ENCODE results near the gene TCEAL9.

TCEAL9 gene

DNA sequence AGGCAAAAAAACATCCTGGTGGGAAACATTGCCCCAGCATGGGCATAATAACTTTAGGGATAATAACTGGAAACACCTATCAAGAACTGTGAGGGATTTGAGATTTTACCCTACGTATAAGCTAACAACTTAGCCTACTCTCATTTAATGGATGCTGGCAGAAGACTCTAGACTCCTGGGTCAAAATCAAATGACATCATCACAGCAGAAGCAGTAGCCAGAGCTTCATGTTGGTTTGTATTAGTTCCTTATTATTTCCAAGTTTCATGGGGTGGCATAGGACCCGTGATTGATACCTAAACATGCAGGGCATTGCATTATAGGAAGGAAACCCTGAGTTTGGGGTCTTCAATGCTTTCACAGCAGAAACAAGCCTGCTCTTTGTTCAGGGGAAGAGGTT lies 4.6 kb downstream of the TCEAL9 start:
- no peak overlapping the region; the same call in 1 of the 2 replicates for H3K27ac ChIP-seq
- no peak for TF ChIP-seq CTCF (conservative IDR thresholded peaks at IDR 0.05)

GRCh38 chrX:103361798-103362197 lies 5.5 kb downstream of the TCEAL9 start:
- TF ChIP-seq CTCF (conservative IDR thresholded peaks at IDR 0.05), result no peak
- no peak overlapping the region; the same call in 1 of the 2 replicates for H3K27ac ChIP-seq

DNA sequence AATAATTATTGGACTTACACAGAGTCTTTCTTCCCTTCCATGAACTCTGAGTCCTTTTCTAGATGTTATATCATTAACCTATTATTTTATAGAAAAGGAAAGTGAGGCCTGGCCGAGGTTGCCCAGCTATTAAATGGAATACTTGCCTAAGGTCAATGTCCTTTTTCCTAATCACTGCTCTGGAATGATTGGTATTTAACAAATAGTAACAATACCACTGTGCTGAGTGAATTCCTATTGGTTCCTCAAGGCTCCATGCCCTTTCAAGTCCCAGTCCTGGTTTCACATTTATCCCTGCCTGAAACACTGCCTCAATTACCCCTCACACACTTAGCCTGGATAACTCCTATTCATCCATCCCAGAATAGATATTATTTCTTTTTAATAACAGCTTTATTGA lies 6.2 kb downstream of the TCEAL9 start:
- TF ChIP-seq CTCF (conservative IDR thresholded peaks at IDR 0.05), result no peak

DNA sequence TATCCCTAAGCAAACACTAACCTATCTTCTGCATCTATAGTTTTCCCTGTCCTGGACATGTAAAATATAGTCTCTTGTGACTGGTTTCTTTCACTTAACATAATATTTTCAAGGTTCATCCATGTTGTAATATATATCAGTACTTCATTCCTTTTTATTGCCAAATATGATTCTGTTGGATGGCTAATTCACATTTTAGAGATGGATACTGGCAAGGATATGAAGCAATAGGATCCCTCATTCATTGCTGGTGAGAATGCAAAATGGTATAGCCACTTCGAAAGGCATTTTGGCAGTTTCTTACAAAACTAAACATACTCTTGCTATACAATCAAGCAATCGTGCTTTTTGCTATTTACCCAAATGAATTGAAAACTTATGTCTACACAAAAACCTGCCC lies 6.7 kb downstream of the TCEAL9 start:
- H3K27ac ChIP-seq, result no peak overlapping the region
- TF ChIP-seq CTCF (conservative IDR thresholded peaks at IDR 0.05), result no peak

More for the DNA sequence above, 6.2 kb downstream of the TCEAL9 start:
- no peak overlapping the region for H3K27ac ChIP-seq

- H3K27ac ChIP-seq, result no peak overlapping the region
- no peak for TF ChIP-seq CTCF (conservative IDR thresholded peaks at IDR 0.05)
Measured at GRCh38 chrX:103367502-103367901, 11.2 kb downstream of the TCEAL9 start.

- H3K27ac ChIP-seq, result no peak overlapping the region
- TF ChIP-seq CTCF (conservative IDR thresholded peaks at IDR 0.05), result no peak
Measured at GRCh38 chrX:103369479-103369878, 13.2 kb downstream of the TCEAL9 start.

- H3K27ac ChIP-seq, result no peak overlapping the region
- TF ChIP-seq CTCF (conservative IDR thresholded peaks at IDR 0.05), result no peak
Measured at GRCh38 chrX:103372886-103373285, 16.6 kb downstream of the TCEAL9 start.

- no peak overlapping the region for H3K27ac ChIP-seq
- no peak for TF ChIP-seq CTCF (conservative IDR thresholded peaks at IDR 0.05)
Measured at GRCh38 chrX:103373581-103373980, 17.3 kb downstream of the TCEAL9 start.
